Cardiac fibroblast (primary cell): ENCODE data around the gene HECW1.

Experiments used
- DNase-seq, 2 donors: peaks; one replicate each; pipeline versions ENCODE4 v3.0.0 to v3.0.0-alpha.2; 2010; ENCODE audit warnings: low read depth in 2 of 2
- H3K4me3 ChIP-seq, 2 donors: replicated peaks in 1 of 2; 1 replicate in 1 of 2; 2 replicates in 1 of 2; pipeline ENCODE4 v1.5.1; 2011; ENCODE audit warnings: low read depth in 2 of 2, low read length in 2 of 2, mild to moderate bottlenecking in 2 of 2, moderate library complexity in 1 of 2
- TF ChIP-seq, protein P1 (sequence below): IDR thresholded peaks from one replicate; pipeline ENCODE4 v1.5.1; 2011; ENCODE audit warnings: low read depth, mild to moderate bottlenecking, low read length, inconsistent platforms

HECW1 gene

DNA sequence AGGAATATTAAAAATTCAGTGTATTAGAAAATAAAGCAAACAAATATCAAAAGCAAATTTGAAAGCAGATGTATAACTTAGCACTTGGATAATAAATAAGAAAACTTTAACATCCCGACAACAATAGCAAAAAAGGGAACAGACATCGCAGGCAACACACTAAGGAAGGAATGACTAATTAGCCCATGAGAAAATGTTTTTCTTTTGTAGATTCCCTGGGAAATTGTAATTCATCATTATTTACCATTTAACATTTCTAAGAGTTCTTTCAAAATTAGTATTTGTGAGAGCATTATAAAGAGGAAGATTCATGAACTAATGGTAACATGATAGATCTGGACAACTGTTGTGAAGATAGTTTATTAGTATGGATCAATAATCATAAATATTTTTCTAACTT is 364.4 kb downstream of the HECW1 start:
- TF ChIP-seq, protein P1, sequence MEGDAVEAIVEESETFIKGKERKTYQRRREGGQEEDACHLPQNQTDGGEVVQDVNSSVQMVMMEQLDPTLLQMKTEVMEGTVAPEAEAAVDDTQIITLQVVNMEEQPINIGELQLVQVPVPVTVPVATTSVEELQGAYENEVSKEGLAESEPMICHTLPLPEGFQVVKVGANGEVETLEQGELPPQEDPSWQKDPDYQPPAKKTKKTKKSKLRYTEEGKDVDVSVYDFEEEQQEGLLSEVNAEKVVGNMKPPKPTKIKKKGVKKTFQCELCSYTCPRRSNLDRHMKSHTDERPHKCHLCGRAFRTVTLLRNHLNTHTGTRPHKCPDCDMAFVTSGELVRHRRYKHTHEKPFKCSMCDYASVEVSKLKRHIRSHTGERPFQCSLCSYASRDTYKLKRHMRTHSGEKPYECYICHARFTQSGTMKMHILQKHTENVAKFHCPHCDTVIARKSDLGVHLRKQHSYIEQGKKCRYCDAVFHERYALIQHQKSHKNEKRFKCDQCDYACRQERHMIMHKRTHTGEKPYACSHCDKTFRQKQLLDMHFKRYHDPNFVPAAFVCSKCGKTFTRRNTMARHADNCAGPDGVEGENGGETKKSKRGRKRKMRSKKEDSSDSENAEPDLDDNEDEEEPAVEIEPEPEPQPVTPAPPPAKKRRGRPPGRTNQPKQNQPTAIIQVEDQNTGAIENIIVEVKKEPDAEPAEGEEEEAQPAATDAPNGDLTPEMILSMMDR: no peak
- DNase-seq: no peak

DNA sequence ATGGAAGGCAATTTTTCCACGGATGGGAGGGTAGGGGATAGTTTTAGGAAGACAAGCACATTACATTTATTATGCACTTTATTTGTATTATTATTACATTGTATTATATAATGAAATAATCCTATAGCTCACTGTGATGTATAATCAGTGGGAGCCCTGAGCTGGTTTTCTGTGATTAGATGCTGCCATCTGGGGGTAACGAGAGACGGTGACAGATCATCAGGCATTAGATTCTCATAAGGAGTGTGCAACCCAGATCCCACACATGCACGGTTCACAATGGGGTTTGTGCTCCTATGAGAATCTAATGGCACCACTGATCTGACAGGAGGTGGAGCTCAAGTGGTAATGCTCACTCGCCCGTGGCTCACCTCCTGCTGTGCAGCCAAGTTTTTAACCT is 366.6 kb downstream of the HECW1 start:
- DNase-seq: no peak
- no peak overlapping the region for H3K4me3 ChIP-seq
- TF ChIP-seq, protein P1: no peak

More for the DNA sequence above, 364.4 kb downstream of the HECW1 start:
- no peak overlapping the region for H3K4me3 ChIP-seq

- H3K4me3 ChIP-seq: no peak overlapping the region
- TF ChIP-seq, protein P1: no peak
- DNase-seq: no peak
Observed at GRCh38 chr7:43479543-43479942, 367.1 kb downstream of the HECW1 start.

DNA sequence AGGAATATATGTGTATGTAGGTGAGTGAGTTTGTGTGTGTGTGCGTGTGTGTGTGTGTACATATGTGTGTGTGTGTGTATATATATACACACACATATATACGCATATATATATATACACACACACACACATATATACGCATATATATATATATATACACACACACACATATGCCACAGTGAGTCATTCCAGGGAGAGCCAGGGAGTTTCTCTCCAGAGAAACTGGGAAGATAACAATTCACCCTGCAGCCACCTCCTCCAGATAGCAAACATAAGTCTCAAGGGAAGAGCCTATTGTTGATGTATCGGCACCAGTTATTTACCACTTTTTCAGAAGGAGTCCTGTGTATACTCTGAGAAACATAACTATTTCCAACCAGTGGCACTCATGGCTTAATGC is 368.1 kb downstream of the HECW1 start:
- DNase-seq: no peak
- TF ChIP-seq, protein P1: no peak

GRCh38 chr7:43481902-43482678 is 369.6 kb downstream of the HECW1 start:
- H3K4me3 ChIP-seq: no peak overlapping the region
- TF ChIP-seq, protein P1: no peak
- DNase-seq: peak; percentile 17 to 30

More for the DNA sequence above, 368.1 kb downstream of the HECW1 start:
- no peak overlapping the region for H3K4me3 ChIP-seq

- TF ChIP-seq, protein P1: no peak
- no peak for DNase-seq
- H3K4me3 ChIP-seq: no peak overlapping the region
Observed at GRCh38 chr7:43482679-43483252, 370.3 kb downstream of the HECW1 start.
